Activated T-helper 9 cell treated with anti-CD3 and anti-CD28 coated beads, Interleukin-2, amount 50 U/mL, for 16 hours (primary cell): ENCODE measurements around the gene GPR146.
"Not testable (repeated sequence)": the region's sequence is repeated elsewhere in the genome, so short reads cannot be mapped to it uniquely, and the experiment has no call there.

Experiments
- DNase-seq: peaks from one replicate; pipeline ENCODE4 v3.0.0-alpha.2; 2020; ENCODE audit warnings: low read depth

Gene GPR146

DNA sequence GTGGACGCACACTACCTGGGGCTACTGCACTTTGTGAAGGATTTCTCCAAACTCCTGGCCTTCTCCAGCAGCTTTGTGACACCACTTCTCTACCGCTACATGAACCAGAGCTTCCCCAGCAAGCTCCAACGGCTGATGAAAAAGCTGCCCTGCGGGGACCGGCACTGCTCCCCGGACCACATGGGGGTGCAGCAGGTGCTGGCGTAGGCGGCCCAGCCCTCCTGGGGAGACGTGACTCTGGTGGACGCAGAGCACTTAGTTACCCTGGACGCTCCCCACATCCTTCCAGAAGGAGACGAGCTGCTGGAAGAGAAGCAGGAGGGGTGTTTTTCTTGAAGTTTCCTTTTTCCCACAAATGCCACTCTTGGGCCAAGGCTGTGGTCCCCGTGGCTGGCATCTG lies 14.0 kb downstream of the GPR146 start:
- no peak for DNase-seq

DNA sequence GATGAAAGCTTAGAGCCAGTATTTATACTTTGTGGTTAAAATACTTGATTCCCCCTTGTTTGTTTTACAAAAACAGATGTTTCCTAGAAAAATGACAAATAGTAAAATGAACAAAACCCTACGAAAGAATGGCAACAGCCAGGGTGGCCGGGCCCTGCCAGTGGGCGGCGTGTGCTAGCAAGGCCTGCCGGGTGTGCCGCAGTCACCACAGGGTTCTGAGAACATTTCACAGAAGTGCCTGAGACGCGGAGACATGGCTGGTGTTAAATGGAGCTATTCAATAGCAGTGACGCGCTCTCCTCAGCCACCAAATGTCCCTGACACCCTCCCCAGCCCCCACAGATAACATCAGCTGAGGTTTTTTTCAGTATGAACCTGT lies 14.5 kb downstream of the GPR146 start:
- no peak for DNase-seq

DNA sequence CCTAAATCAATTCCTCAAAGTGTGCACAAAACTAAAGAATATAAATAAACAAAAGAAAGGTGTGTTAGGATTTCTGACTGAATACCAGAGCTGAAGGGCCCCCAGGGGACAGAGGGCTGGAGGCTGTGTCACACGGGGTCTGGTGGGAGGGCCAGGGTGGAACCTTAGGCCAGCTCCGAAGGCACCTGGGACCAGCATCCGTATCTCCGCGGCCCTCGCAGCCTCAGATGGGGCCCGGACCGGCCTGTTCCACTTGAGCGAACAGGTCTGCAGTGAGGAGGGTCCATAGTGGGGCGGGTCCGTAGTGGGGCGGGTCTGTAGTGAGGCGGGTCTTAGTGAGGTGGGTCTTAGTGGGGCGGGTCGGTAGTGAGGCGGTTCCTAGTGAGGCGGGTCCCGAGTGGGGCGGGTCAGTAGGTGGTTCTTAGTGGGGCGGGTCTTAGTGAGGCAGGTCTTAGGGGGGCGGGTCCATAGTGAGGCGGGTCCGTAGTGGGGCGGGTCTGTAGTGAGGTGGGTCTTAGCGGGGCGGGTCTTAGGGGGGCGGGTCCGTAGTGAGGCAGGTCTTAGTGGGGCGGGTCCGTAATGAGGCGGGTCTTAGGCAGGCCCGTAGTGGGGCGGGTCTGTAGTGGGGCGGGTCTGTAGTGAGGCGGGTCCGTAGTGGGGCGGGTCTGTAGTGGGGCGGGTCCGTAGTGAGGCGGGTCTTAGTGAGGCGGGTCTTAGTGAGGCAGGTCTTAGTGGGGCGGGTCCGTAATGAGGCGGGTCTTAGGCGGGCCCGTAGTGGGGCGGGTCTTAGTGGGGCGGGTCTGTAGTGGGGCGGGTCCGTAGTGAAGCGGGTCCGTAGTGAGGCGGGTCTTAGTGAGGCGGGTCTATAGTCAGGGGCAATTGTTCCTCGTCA lies 15.1 kb downstream of the GPR146 start:
- no peak for DNase-seq

DNA sequence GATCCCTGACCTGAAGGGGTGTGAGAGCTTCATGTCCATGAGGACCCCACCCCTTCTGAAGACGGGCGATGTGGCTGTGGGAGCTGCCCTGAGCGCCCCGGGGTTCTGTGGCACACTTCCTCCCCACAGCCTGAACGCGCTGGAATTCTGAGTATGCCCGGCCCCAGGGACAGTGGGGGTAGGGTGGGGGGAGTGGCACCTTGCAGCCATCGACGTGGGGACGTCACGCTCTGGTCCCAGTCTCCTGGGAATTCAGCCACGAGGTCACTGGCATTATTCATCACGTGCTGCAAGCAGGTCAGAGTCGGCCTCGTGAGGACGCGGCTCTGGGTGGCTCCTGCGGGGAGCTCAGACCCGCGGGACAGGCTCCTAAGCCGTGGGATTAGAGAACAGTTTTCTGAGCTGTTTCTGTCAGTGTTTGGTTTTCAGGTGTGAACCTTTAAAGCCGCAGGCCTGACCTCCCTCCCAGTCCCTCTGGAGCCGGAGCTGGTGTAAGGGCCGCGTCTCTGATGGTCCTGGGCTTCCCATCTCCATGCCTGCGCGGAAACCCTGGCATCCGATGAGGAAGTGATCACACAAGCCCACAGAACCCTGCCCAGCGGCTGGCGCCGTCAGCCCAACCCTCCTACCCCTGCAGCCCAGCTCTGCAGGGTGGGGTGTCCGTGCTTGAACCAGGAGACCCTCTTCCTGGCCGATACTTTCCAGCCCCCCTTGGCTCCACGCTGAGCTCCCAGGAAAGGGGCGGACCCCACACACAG lies 16.1 kb downstream of the GPR146 start:
- no peak for DNase-seq

DNA sequence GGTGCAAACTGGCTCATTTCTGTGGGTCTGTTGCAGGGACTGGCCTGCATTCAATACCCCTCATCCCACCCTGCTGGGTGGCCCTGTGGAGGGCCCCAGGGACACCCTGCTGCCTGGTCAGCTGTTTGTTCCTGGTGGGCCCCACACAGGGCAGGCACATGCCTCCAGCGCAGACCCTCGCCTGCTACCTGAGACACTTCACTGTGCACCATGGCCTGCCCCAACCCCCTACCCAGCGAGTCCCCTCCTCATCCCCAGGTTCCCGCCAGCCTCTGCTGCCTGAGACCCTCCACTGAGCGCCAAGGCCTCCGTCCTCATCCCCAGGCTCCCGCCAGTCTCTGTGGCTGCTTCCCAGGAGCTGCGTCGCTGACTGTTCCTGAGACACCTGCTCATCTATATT lies 16.8 kb downstream of the GPR146 start:
- no peak for DNase-seq

DNA sequence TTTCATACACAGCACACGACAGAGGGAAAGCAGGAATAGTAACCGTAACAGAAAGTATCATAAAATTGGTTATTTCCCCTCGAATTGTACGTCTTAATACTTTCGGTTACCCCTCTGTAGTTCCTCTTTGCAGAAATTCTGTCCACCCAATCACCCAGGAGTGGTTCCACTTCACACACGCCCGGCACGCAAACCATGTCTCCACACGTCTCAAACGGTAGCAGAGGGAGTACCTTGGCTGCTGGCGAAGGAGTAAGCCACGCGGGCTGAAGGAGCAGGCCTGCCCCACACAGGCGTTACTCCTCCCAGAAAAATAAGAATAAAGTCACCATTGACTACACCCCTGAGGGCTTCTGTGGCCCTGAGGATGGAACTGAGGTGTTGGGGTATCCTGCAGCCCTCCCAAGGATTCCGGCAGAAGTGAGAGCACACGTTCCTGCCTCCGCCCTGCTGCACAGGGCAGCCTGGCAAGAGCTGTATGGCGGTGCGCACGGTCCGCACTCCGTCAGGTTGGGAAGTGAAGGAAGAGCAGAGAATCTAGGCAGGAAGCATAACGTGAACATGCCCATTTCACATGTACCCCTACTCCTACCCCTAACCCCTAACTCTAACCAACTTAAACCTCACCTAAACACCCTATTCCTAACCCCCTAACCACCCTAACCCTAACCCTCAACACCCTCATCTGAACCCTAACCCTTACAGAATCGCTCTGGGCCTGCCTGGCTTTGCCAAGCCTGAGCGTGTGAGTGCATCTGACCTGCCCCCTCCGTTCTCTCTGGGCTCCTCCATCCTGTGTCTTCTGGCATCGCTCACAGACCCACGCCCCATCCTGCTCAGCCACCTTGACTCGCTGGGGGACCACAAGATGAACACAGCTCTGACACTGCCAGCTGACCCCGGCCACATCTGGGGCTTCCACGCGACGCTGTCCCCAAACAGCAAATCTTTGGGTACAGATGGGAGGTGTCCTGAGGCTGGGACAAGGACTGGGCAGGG lies 18.2 kb downstream of the GPR146 start:
- DNase-seq = no peak

DNA sequence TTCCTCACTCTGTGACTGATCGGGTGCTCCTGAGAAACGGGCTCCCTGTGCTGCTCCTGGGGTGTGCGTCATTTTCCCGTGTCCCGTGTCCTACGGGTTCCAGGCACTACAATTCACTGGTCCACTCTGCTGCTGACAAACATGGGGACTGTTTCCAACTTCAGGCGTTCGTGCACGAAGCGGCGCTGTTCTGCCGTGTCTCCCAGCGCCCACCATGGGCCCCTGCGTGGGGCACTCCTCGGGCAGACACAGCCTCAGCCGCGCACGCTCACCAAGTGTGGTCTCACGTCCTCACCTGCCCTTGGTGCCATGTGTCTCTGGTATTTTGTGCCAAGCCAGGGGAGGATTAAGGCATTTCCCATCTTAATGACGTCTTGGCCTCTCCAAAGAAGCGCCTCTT lies 19.0 kb downstream of the GPR146 start:
- DNase-seq = no peak

DNA sequence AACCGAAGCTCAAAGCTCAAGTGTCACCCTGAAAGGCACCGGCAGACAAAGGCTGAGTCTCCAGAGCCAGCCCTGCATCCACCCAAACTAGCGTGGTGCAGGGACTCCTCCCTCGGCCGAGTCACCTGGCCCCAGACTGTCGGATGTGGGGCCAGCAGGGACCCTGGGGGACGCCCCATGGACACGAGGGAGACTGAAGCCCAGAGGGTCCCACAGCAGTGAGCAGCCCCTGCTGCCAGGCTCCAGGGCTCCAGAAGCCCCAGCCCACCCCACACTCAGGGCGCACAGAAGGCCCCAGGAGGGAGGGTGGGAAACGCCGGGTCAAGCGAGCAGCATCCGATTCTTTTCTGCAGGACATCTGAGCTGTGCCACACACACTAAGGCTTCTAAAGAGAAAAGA lies 20.2 kb downstream of the GPR146 start:
- no peak for DNase-seq

DNA sequence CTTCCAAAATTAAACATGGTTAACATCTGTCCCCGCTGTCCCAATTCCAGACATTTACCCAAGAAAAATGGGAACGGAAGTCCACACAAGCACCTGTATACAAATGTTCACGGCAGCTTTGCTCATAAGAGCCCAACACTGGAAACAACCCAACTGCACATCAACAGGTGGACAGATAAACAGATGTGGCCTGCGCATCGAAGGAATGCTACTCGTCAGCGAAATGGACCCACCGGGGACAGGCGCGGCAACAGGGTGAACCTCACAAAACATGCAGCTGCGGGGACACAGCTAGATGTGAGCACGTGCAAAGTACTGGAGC lies 20.9 kb downstream of the GPR146 start:
- no peak for DNase-seq

DNA sequence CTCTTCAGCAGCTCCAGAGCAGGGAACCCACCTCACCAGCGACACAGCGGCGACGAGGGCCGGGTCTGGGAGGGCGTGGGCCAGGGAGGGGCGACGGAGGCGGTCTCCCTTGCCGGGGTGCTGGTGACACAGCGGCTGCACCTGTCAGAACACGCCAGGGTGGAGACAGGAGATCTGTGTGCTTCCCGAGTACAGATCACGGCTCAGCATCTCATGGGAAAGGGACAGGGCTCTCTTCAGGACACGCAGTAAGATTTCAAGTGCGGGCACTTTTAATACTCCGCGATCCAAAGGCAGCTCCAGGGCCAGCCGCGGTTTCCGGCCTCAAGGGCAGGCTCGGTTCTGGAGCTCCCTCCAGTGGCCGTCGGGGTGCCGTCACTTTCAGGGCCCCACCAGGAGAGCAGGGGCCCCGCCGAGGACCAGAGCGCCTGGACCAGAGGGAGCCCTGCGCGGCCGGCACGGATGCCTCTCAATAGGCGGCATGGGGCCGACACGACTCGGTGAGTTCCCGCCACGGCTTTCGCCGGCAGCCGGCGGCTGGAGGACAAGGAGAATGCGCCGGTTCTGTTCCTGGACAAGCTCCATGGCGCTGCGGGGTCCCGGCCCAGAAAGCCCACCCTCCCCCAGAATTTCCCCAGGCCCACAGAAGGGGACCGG lies 21.4 kb downstream of the GPR146 start:
- peak; percentile 68 for DNase-seq

DNA sequence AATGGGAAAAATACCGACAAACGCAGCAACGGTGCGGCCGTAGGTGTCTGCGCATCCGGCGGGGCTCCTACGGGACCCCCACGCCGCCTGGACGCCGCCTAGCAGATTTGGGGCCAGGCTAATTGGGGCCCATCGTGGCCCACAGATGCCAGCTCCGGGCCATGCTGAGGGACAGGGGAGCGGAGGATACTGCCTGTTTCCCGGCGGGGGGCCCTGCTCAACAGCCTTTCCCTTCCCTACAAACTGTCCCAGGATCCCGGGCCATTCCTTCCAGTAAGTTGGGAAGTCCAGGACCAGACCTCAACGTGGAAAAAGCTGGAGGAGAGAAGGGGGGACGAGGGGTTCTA lies 21.9 kb downstream of the GPR146 start:
- DNase-seq = no peak

DNA sequence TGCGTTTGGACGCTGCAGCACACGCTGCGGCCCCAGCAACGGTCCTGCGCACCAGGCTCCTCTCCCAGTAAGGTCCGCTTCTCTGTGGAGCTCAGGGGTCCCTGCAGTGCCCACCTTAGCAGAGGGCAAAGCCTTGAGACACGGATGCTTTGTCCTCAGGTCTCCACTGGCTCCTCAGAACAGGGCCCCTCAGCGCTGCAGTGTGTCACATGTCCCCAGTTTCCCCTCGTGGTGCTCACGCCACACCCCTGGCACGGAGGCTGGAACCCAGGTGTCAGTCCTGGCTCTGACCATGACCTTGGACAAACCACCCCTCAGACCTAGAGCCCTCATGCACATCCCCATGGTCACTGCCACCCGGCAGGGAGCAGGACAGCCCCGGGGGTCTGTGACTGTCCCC lies 23.7 kb downstream of the GPR146 start:
- no peak for DNase-seq

DNA sequence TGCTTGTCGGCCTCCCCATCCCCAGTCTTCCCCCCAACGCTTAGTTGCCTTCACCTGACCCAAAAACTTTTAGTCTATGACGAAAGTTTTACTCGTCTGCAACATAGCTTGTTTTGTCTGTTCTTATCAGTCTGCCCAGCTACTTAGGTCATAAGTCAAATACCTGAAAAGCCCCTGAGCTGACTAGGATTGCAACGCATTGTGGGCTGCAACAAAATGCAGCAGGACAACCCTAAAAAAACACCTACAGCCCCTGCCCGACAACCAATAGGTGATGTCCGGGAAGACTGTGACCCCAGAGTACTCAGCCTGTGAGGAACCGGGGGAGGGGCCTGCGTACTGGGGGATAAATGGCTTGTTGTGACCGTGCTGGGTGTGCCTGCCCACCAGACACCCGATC lies 24.3 kb downstream of the GPR146 start:
- DNase-seq = no peak

DNA sequence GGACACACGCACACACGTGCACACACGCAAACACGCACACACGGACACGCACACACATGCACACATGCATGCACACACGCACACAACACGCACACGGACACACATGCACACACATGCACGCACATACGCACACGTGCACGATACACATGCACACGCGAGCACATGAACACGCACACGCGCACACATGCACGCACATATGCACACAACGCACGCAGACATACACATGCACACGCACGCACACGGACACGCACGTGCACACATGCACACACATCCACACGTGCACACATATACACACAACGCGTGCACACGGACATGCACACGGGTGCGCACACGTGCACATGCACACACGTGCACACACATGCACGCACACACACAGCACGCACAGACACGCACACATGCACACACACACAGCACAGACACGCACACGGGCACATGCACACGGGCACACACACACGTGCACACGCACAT lies 26.2 kb downstream of the GPR146 start:
- DNase-seq = no peak

DNA sequence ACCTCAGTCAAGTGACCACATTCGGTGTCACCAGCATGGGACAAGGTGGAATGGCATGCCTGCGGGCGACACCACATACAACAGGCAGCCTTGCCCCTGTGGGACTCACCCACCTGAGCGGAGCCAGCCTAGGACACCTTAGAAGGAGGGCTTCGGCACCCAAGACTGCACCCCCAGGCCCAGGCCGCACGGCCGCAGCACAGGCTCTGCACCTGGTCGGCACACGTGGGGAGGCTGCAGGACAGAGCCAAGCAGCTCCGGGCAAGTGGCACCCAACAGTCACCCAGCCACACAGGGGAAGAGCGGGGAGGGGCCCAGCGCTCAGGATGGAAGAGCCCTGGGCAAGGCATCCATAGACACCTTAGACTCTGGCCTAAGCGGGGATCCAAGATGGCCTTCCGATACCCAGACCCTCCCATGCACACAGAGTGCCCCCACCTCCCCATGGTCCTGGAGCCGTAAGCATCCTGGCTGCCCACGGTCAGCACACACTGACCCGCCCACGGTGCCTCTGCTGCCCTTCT lies 27.4 kb downstream of the GPR146 start:
- no peak for DNase-seq

DNA sequence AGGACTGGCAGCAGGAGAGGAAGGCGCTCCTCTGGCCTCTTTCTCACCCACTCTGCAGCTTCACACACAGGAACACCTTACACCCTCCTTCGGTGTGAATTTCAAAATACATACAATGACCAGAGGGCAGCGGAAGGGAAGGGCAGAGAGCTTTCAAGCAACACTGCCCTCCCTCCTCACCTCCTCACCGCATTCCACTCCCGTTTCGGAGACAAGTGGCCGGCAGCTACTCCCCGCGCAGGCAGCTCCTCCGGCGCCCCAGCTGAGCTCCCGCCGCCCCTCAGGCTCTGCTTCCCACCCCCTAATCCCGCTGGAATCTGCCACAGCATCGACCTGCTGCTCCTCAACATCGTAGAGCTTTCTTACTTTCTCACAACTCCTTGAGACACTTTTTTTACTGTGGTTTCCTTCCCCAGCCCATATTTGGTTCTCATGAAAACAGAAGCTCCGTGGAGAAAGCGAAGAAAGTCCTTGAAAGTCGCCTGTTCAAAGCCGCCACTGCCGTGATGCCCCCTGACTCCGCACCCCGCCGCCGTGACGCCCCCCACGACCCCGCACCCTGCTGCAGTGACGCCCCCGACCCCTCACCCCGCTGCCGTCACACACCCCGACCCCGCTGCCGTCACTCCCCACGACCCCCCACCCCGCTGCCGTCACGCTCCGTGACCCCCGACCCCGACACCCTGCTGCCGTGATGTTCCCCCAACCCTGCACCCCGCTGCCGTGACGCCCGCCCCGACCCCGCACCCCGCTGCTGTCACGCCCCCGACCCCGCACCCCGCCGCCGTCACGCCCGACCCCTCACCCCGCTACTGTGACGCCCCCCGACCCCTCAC lies 29.0 kb downstream of the GPR146 start:
- no peak for DNase-seq

DNA sequence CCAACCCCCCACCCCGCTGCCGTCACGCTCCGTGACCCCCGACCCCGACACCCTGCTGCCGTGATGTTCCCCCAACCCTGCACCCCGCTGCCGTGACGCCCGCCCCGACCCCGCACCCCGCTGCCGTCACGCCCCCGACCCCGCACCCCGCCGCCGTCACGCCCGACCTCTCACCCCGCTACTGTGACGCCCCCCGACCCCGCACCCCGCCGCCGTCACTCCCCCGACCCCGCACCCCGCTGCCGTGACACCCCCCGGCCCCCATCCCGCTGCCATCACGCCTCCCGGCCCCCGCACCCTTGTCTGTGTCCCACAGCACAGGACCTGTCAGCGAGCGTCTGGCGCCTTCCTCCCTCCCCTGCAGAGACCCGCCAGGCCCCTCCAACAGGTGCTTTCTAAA lies 29.7 kb downstream of the GPR146 start:
- not testable (repeated sequence) for DNase-seq

DNA sequence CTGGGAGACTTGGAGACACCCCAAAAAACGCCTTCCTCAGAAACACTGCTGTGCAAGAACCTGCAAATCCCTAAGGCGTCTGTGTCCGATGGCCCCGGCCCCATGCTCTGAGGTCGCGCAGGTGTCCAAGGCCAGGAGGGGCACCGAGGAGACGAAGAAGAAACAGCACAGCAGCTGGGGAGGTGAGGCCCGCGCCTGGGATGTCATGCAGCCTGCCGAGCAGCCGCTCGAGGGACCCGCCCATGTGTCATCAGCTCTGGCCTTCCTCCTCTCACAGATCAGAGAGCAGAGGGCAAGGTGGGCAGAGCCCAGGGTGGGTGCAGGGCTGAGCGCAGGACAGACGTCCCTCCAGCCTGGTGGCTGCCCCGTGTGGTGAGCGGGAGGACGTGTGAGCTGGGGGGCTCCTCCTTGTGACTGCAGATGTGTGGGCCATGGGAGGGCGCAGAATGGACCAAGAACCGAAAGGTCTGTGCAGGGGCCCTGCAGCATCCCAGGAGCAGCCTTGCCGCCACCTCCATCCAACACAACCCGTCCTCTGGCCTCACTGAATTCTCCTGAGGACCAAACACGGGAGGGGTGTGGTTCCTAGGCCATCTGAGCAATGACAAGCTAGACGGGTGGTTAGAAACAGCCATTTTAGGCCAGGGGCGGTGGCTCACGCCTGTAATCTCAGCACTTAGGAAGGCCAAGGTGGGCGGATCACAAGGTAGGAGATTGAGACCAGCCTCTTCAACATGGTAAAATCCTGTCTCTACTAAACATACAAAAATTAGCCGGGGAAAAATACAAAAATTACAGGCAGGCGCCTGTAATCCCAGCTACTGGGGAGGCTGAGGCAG lies 30.5 kb downstream of the GPR146 start:
- DNase-seq = no peak

DNA sequence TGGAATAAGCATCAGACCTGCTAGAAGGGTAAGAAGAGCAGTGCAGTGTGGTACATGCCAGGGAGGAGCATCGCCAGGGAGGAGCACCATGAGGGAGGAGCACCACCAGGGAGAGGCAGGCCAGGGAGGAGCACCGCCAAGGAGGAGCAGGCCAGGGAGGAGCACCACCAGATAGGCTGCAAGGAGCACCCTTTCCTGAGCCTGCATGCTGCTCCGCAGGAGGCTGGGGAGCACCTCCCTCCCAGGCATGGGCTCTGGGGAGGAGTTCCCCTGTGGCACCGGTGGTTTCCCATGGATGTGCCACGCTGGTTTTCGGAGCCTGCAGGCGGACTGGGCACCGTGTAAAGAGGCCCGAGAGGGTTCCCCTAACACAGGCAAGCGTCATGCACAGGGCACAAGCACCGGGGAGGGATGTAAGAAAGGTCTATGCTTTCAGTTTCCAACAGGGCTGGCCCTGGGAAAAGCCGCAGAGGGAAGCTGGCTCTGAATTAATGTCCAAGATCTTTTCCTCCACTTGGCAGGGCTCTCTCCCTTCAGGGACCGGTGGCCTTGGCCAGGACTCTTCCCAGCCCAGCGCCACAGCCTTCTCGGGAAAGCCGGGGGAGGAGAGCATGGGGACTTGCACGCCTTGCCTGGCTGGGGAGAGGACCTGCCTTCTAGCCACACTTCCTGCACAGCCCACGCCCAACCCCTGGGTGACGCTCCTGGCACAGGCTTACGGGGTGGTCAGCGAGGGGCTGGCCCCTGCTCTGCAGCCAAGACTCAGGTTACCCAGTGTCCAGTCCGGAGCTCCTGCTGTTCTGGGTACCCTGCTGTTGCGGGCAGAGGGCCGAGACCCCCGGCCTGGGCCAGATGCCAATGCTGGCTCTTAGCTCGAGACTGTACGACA lies 32.1 kb downstream of the GPR146 start:
- no peak for DNase-seq
